Measurements from ENCODE around the gene TMEM203. TPM values are rescaled to one million over a fixed set of nuclear protein-coding genes. Genes with fewer than 3 reads are reported as not detected.

The TMEM203 gene
- 10 to 100 TPM; 34.0 to 39.5 TPM for total RNA-seq
- polyA plus RNA-seq (2013, experiment 1 of 2), result 35.7 TPM
- 31.0 TPM for polyA plus RNA-seq (2013, experiment 2 of 2)
- long read RNA-seq, experiment 1, transcript TMEM203-201 (1 exons, 1,557 nt), result major isoform, 32 of 32 reads
- long read RNA-seq, experiment 1, partial matches to known transcripts, result 0 of 32 reads
- long read RNA-seq, experiment 1, other reads (novel, unspliced or antisense), result 0 of 32 reads
- long read RNA-seq, experiment 2, transcript TMEM203-201 (1 exons, 1,557 nt), result major isoform, 90 of 90 reads
- long read RNA-seq, experiment 2, partial matches to known transcripts, result 0 of 90 reads
- long read RNA-seq, experiment 2, other reads (novel, unspliced or antisense), result 0 of 90 reads
- long read RNA-seq, experiment 3, partial matches to known transcripts, result 0 of 2 reads
- long read RNA-seq, experiment 3, other reads (novel, unspliced or antisense), result 0 of 2 reads
- long read RNA-seq, experiment 4, result 0 reads

- peak within 1 kb of the TSS; percentile 44 for H3K27ac ChIP-seq (ENCODE audit: low read depth, low read length)
- no peaks in the 10 kb centered on the region for H3K9me3 ChIP-seq (ENCODE audit: control insufficient read depth, low read length)
- no peaks in the 10 kb centered on the region for H3K27me3 ChIP-seq (ENCODE audit: control insufficient read depth, insufficient read depth, low read length, poor library complexity, severe bottlenecking)
- H3K9me3 Mint-ChIP-seq, result no peaks in the 10 kb centered on the region
- H3K36me3 ChIP-seq (ENCODE audit: control insufficient read depth, insufficient read depth, low read length), result peaks cover 16% of the 10 kb centered on the region
- peak within 1 kb of the TSS; percentile 90 for H3K4me3 Mint-ChIP-seq
- peak; percentile 96 for DNase-seq
- peaks cover 27% of the 10 kb centered on the region for H3K36me3 Mint-ChIP-seq (ENCODE audit: low read depth)
- WGBS, 2 experiments (ENCODE audit: insufficient coverage in 1 of 2, insufficient read length in 1 of 2), result 0 to 1% methylated on average over 53 to 98 of the region's 98 CpGs
- peaks cover 24% of the 10 kb centered on the region for H3K4me1 Mint-ChIP-seq
- H3K27me3 Mint-ChIP-seq (ENCODE audit: insufficient read depth), result no peaks in the 10 kb centered on the region
- no peak for TF ChIP-seq CTCF (conservative IDR thresholded peaks at IDR 0.05)
- H3K9ac ChIP-seq (ENCODE audit: extremely low read depth, low read length, poor library complexity, severe bottlenecking), result peak within 1 kb of the TSS; percentile 85
- peak within 1 kb of the TSS; percentile 96 for H3K27ac Mint-ChIP-seq
- H3K4me1 ChIP-seq (ENCODE audit: control insufficient read depth, insufficient read depth, low read length), result peaks cover 18% of the 10 kb centered on the region
- H3K4me3 ChIP-seq (ENCODE audit: low read length), result peak within 1 kb of the TSS; percentile 92
Measured at GRCh38 chr9:137205126-137206069, at the start of gene TMEM203, which contains the start of gene NDOR1. Gene TMEM203, minus strand, starts transcription at chr9:137205648. Its CDS starts 234 bp downstream, at chr9:137205414. Gene NDOR1, plus strand, starts transcription at chr9:137205700. Its CDS starts 78 bp downstream, at chr9:137205778.

GRCh38 chr9:137254624-137255447 is 49.4 kb upstream of the TMEM203 start, which contains the start of gene NELFB:
Gene NELFB, plus strand, starts transcription at chr9:137255327.
- H3K4me3 ChIP-seq (ENCODE audit: low read length), result peak within 1 kb of the TSS; percentile 94
- peak within 1 kb of the TSS; percentile 83 for H3K9ac ChIP-seq (ENCODE audit: extremely low read depth, low read length, poor library complexity, severe bottlenecking)
- H3K27me3 ChIP-seq (ENCODE audit: control insufficient read depth, insufficient read depth, low read length, poor library complexity, severe bottlenecking), result no peaks in the 10 kb centered on the region
- peaks cover 16% of the 10 kb centered on the region for H3K4me1 ChIP-seq (ENCODE audit: control insufficient read depth, insufficient read depth, low read length)
- H3K36me3 ChIP-seq (ENCODE audit: control insufficient read depth, insufficient read depth, low read length), result peaks cover 25% of the 10 kb centered on the region
- WGBS, 2 experiments (ENCODE audit: insufficient coverage in 1 of 2, insufficient read length in 1 of 2), result 1 to 2% methylated on average over 13 to 105 of the region's 105 CpGs
- TF ChIP-seq CTCF (conservative IDR thresholded peaks at IDR 0.05), result no peak
- Mint-ChIP-seq H3K27me3 (ENCODE audit: insufficient read depth) (no peaks in the 10 kb centered on the region), H3K27ac (peak within 1 kb of the TSS; percentile 80), H3K9me3 (no peaks in the 10 kb centered on the region), H3K36me3 (ENCODE audit: low read depth) (peaks cover 21% of the 10 kb centered on the region), H3K4me1 (peaks cover 15% of the 10 kb centered on the region), H3K4me3 (peak within 1 kb of the TSS; percentile 72)
- peak within 1 kb of the TSS; percentile 60 for H3K27ac ChIP-seq (ENCODE audit: low read depth, low read length)
- DNase-seq, result peak; percentile 97
- no peaks in the 10 kb centered on the region for H3K9me3 ChIP-seq (ENCODE audit: control insufficient read depth, low read length)
